Activated CD4-positive, alpha-beta T cell treated with anti-CD3 and anti-CD28 coated beads, Interleukin-2, Interleukin-6, amounts not matched to agents 100 ng/mL and 50 ng/mL, durations not matched to agents 16 hours and 8 hours (primary cell): Measurements from ENCODE around the gene HOXC12.

ENCODE experiments used
- DNase-seq: peaks from one replicate; pipeline ENCODE4 v3.0.0-alpha.2; 2020

Gene HOXC12

GRCh38 chr12:53941187-53941586, 13.5 kb upstream of the HOXC12 start:
- no peak for DNase-seq

DNA sequence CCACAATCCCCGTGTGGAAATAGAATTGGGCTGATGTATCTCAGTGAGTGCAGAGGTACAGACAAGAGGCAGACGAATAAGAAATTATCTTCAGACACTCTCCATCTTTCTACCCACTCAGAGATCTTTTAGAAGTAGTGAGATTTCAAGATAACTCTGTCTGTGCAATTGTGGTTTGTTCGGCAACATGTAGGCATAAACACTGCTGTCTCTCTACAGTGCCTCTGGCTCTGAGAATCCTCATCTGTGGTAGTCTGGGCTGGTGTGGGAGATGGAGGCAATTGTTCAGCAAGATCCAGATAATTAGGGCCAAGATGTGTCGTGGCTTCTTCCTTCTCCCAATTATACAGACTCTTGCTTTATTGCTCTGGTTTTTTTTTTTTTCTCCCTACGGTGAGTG, 13.0 kb upstream of the HOXC12 start:
- no peak for DNase-seq

DNA sequence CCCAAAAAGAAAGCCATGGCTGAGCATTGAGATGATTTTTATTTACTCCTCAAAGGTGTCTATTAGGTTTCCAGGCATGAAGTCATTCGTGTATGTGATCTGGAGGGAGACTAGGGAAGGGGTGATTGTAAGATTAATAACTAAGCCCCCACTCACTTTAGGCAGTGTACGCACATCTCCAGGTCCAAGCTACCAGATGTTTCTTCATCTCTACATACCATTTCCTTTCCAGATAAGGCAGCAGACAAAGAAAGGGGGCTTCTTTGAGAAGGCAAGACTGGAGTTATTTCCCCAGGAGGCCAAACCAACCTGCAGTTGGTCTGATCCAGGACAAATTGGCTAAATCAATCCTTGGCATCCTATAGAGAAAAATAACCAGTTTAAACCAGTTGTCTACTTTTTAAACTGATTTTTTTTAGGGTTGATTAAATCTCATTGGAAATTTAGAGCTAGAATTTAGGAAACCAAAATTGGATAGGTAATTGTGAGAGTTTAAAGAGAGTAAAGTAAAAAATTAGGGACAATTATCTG, 12.2 kb upstream of the HOXC12 start:
- no peak for DNase-seq

DNA sequence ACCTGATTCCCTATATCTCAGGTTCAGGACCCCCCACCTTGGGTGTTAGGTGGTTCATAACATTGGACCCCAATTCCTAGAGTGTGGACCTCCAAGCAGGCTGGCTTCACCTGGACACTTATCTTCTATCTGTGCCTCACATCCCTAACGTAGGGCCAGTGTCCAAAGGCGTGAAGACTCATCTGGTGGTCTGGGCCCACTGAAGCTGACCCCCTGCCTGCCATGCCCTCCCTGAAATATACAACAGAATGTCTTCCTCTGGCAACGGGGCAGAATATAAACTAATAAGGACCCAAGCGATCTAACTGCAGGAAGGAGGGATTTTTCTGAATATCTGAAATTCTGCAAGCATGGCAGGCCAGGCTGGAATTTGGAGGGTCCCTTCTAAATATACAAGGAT, 10.5 kb upstream of the HOXC12 start:
- DNase-seq: no peak

DNA sequence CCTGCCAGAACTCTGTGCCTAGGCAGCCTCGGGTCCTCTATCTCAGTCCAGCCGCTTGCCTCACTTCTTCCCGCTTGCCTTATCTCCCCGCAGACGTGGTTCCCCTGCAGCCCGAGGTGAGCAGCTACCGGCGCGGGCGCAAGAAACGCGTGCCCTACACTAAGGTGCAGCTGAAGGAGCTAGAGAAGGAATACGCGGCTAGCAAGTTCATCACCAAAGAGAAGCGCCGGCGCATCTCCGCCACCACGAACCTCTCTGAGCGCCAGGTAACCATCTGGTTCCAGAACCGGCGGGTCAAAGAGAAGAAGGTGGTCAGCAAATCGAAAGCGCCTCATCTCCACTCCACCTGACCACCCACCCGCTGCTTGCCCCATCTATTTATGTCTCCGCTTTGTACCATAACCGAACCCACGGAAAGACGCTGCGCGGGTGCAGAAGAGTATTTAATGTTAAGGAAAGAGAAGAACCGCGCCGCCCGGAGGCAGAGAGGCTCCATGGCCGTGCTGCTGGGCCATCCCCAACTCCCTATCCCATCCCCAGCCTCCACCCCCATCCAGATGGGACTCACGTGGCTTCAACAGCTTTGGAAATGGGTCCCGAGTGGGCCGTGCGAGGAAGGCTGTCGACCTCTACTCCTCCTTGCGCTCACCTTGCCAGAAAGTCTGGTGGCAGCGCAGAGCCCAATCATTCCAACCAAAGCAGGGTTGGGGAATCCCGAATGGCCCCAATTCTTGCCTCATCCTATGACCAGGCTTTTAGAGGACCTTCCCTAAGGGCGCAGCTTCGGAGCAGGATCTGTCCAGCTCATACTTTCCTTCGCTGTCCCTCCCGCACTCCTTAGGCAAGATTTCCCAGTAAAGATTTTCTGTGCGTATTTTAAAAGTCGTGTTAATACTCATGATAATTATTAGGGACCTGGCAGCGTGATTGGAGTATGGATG, 9.5 kb upstream of the HOXC12 start:
- DNase-seq: no peak

DNA sequence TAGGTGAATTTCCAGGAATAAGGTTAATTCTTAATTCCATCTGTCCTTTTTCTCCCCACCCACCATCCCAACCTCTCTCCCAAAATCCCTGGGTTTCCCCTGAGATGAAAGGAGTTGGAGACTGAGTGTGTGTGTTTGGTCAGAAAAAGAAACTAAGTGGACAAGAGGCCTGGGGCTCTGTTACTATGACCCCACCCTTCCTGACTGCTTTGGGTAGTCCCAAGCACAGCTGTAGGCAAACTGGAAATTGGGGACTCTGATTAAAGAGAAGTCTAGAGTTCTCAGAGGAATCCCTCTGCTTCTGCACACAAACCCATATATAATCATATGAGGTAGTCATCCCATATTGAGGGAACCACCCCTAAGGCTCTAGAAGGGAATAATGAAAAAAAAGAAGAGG, 7.0 kb upstream of the HOXC12 start:
- DNase-seq: no peak

- no peak for DNase-seq
Observed at GRCh38 chr12:53948650-53949593, 5.8 kb upstream of the HOXC12 start.

- DNase-seq: no peak
Observed at GRCh38 chr12:53949631-53950436, 4.9 kb upstream of the HOXC12 start.

DNA sequence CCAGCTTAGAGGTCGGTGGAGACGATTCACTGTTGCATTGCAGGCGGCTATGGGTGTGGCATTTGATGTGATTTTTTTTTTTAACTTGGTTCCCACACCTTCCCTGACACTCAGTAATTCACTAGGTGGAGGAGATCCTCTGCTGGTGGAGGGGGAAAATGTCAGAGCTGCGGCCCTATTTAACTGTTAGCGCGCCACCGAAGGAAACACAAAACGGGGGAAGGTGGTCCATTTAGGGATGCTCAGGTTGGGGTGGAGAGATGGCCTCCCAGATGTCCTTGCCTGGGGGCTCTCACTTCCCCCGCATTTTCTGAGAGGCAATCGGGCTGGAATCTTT, 4.3 kb upstream of the HOXC12 start:
- no peak for DNase-seq

GRCh38 chr12:53950789-53951576, 3.7 kb upstream of the HOXC12 start:
- no peak for DNase-seq

GRCh38 chr12:53951577-53952334, 2.9 kb upstream of the HOXC12 start:
- no peak for DNase-seq

- DNase-seq: no peak
Observed at GRCh38 chr12:53952335-53952694, 2.4 kb upstream of the HOXC12 start.

DNA sequence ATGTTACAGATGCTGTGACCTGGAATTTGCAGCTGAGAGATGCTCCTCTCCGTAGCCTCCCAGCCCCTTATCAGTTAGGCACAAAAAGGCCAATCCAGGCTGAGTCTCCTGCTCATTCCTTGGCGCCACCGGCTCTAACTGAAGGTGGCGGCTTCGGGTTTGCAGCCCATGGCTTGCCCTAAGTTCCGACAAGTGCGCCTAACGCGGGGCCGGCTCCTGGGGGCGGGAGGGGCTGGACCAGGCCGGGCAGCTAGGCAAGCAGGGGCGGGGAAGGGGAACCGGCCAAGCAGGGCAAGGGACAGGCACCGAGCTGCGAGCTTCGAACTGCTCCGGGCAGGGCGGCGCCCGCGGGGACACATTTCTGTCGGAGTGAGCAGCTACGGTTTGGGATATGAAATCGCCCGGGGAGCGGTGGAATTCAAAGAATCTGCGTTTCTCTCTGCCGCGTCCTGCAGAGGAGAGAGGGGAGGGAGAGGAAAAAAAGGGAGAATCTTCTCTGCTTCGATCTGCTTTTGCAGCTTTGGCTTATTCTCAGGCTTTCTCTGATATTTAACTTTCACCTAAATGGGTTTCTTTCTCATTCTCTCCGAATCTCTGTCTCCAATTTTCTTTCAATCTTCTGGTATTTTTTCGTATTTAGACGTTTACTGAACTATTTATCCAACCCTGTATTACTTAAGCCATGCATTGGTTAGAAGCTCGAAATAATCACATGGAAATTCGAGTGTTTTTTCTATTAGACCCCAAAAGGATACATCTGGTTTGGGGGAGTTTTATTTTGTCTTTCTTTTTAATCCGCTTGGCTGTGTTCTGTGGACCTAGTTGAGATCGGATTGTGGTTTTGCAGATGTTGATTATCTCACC, 1.6 kb upstream of the HOXC12 start:
- peak; percentile 32 for DNase-seq

- DNase-seq: no peak
Observed at GRCh38 chr12:53953831-53954693, 641 bp upstream of the HOXC12 start.

- no peak for DNase-seq
Observed at GRCh38 chr12:53955036-53955775, 503 bp downstream of the HOXC12 start.

DNA sequence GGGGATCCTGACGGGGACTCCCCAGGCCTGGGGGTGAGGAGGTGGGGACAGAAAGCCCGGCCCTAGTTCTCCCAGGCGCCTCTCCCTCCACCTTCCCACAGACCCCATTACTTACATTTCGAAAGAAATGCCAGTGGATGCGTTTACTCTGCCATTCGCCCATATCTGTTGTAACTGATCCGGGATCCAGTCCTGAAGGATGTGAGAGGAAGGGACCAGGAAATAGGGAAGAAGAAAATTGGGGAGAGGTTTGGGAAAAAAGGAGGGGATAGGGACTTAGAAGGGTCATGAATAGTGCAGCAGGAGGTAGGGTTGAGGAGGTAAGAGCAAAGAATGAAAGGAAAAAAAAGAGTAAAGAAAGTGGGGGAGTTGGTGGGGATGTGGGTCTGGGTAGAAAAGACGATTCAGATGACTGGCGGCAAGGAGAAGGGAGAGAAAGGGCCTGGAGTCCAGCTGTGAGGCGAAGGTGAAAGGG, 1.1 kb downstream of the HOXC12 start:
- no peak for DNase-seq

DNA sequence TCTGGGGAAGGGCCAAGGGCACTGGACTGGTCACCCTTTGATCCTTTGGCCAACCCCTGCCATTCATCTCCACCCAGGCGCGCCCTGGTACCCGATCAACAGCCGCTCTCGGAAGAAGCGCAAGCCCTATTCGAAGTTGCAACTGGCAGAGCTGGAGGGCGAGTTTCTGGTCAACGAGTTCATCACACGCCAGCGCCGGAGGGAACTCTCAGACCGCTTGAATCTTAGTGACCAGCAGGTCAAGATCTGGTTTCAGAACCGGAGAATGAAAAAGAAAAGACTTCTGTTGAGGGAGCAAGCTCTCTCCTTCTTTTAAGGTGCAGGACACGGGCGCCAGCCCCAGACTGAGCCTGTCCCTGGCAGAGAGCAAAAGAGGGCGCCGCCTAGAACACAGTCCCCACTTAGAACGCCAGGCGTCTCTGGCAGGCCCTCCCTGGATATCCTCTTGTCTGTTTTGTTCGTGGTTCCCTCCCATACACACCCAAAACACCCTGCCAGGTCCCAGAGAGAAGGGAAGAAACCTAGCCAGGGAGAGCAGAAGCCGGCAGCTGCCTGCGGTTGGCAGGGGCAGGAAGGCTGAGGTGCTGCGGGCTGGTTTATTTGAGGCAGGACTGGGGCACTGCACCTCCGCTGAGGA, 1.7 kb downstream of the HOXC12 start:
- no peak for DNase-seq
